NCI-H460 (cell line): ENCODE results near the gene EPB41L4A. TPM values are rescaled to one million over a fixed set of nuclear protein-coding genes. Genes with fewer than 3 reads are reported as not detected.
"Not testable (repeated sequence)": the region's sequence is repeated elsewhere in the genome, so short reads cannot be mapped to it uniquely, and the experiment has no call there.

Experiments
- DNase-seq: peaks from one replicate; pipeline ENCODE4 v3.0.0-alpha.2; 2016; ENCODE audit warnings: low read depth; ENCODE audit errors: extremely low read depth
- total RNA-seq: library from RNA; depleted of rRNA; stranded (reverse); fragments of >200 nt; shearing (Covaris generic); gene quantifications from 2 replicates; pipeline ENCODE4 v1.2.3, GENCODE V29; 2014

EPB41L4A gene
- total RNA-seq, 1 experiment from 2014 or later: 0.10 TPM

DNA sequence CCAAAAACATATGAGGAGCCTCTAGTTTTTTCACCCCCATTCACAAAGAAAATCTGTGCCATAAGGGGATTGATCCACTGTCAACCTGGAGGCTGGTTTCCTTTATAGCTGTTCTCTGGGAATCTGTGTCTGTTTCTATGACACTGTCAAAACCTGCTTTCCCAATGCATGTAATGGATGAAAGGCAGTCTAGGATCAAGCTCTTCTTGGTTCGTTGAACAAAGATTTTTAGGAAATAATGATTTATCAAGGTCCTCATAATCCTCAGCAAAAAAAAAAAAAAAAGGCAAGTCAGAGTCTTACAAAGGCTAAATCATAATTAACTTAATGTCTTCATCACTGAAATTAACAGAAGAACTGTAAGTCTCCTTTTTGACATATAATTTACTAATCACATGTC is 16.0 kb downstream of the EPB41L4A start:
- DNase-seq: no peak

DNA sequence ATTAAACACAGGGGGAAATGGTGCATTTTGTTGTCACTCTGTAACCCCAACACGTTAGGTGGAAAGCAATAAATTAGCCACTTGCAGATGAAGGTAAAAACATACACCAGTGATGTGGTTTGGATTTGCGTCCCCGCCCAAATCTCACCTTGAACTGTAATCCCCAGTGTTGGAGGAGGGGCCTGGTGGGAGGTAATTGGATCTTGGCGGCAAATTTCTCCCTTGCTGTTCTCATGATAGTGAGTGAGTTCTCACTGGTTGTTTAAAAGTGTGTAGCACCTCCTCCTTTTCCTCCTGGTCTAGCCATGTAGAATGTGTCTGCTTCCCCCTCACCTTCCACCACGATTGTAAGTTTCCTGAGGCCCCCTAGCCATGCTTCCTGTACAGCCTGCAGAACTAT is 17.2 kb downstream of the EPB41L4A start:
- DNase-seq: no peak

DNA sequence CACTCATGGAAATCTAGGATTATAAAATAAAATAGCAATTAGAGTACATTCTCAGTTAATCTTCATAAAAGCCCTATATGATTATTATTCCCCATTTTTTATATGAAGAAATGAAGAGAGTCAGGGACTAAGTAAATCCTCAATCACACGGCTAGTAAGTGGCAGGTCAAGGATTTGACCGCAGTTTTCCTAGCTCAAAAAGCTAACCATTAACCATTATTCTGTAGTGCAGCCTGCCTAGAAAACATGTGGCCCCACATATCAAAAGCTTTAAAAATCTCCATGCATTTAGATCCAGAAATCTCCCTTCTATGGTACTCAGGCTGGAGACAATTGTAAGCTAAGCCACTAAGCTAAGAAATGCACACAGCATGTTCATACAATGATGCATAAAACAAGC is 21.4 kb downstream of the EPB41L4A start:
- DNase-seq: no peak

DNA sequence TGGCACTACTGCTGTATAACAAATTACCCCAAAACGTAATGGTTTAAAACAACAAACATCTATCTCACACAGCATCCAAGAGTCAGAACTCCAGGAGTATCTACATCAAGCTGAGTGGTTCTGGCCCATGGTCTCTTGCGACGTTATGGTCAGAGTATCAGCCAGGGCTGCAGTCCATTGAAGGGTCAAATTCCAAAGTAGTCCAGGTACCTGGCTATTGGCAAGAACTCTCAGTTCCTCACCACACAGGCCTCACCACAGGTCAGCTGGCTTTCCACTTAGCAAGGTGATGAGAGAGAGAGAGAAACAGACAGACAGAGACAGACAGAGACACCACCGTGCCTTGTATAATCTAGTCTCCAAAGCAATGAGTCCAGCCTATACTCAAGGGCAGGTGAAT is 22.6 kb downstream of the EPB41L4A start:
- no peak for DNase-seq

DNA sequence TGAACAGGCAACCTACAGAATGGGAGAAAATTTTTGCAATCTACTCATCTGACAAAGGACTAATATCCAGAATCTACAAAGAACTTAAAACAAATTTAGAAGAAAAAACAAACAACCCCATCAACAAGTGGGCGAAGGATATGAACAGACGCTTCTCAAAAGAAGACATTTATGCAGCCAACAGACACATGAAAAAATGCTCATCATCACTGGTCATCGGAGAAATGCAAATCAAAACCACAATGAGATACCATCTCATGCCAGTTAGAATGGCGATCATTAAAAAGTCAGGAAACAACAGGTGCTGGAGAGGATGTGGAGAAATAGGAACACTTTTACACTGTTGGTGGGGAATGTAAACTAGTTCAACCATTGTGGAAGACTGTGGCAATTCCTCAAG is 23.8 kb downstream of the EPB41L4A start:
- not testable (repeated sequence) for DNase-seq

DNA sequence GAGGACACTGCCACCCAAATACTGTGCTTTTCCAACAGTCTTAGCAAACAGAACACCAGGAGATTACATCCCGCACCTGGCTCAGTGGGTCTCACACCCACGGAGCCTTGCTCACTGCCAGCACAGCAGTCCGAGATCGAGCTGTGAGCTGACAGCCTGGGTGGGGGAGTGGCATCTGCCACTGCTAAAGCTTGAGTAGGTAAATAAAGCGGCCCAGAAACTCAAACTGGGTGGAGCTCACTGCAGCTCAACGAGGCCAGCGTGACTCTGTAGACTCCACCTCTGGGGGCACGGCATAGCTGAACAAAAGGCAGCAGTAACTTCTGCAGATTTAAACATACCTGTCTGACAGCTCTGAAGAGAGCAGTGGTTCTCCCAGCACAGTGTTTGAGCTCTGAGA is 28.8 kb downstream of the EPB41L4A start:
- no peak for DNase-seq

DNA sequence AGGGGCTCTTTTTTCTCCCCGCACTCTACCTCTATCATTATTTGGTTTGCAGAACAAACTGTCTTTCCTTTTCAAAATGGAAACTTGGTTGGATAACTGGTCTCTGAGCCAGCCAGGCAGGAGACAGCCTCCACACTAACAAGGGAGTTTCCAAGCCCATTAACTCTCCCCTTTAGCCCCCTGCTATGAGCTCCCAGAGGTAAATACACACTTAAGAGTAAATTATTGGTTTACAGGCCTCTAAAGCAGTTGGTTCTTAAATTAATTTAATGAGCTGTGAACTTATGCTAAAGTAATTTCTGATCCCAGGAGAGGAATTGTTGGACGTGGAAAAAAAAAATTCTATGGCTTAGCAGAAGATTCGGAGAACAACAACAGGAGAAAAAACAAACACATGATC is 30.3 kb downstream of the EPB41L4A start:
- no peak for DNase-seq

DNA sequence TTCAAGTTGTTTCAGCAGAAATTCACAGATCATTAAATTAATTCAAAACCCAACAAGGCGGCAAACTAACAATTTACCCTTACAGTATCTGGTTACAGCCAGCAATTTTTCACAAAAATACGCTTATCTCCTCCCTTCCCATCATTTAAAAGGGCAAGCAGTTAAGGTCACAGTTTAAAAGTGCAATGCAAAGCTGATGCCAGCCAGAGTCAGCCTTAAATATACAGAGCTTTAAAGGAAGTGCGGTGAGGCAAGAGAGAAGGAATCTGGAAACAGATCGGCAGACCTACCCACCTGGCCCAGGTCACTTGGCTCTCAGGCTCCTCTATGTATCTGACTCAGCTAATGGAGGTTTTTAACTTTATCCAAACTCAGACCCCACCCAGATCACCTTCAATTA is 31.0 kb downstream of the EPB41L4A start:
- DNase-seq: no peak

DNA sequence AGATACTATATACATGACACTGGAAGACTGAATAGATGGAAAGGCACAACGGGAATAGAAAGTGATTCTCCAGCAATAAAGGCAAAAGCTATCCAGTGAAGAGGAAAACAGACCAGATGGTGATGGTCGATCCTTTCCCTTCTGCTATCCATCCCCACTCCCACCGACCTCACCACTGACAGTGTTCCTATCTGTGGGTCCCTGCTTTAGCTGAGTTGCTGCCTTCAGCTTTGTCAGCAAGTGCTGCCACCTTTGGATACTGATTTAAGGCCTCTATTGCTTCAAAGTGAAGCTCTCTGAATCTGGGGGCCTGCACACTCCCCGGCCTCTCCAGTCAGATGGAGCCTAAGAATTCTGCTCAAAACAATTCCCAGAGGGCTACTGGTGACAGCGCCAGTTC is 32.3 kb downstream of the EPB41L4A start:
- DNase-seq: no peak

DNA sequence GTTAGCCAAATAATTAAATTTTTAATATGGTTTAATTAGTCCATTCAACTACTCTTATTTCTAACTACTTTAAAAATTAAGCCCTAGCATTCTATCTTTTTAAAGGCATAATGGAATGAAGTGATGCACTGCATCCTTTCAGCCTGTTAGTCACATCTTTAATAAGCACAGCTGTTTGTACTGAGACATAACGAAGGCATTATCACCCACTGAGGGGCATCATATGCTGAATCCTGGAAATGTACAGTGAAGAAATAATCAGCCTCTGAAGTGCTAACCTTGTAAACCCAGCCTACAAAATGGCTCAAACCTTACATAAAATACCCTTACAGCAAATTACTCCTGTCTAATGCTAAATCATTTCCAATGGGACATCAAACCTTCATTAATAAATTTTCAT is 33.1 kb downstream of the EPB41L4A start:
- no peak for DNase-seq

DNA sequence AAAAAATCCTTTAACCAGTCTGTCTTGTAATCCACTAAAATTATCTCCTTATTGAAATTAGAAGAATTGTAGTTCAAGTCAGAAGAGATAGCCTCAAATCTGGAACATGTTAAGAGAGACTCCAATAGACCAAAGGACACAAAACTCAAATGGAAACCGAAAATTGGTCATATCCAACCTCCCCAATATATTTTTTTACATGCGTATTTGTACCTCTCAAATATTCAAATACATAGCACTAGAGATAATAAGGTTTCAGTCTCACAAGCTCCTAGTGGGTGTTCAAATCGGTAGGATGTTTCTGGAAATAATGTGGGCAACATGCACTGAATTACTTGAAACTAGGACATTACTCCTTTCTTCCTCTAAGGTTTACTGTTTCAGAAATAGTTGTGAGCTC is 33.5 kb downstream of the EPB41L4A start:
- DNase-seq: no peak

DNA sequence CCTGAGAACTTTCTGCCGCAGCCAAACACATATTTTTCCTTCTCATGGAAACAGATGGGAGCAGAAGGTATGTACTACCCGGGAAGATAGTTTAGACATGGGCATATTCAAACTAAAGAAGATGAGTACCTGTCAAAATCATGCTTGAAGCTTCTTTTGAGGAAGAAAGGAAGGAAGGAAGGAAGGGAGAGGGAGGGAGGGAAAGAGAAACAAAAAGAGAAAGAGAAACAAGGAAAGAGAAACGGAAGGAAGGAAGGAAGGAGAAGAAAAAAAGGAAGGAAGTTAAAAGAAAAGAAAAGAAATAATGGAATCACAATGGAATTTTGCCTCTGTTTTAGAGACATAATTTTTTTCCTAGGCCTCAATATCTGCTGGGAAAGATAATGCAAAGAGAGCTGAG is 34.6 kb downstream of the EPB41L4A start:
- no peak for DNase-seq

DNA sequence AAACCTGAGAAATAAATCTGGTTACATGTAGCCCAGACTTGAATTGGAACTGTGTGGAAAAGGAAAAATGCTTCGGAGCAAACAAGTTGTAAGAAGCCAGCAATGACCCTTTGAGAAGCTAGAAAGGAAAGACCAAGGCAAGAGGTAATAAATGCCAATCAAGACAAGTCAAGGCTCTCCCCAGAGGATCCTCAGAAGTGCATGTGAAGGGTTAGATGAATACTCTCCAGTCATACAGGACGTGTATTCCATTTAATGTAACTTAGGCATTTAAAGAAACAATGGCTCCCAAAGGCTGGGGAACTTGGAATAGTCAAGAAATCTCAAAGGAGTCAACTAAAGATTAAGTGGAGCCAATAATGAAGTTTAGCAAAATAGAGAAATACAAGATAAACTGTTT is 36.2 kb downstream of the EPB41L4A start:
- no peak for DNase-seq

DNA sequence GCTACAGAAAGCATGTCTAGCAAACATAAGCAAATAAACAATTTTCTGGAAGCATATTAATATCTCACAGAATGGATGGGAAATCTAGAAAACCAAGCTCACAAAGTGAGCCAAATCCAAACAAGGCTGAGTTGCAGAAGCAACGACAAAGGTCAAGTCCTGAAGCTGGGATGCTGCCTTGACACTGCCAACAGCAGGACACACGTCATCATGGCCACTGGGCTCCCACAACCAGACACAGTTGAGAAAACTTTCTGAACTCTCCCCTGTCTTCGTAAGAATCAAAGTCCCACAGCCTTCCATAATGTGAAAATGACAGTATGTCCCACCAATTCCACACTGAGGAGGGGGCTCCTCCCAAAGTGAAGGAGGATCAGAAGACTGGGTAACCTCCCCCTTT is 37.6 kb downstream of the EPB41L4A start:
- DNase-seq: no peak

DNA sequence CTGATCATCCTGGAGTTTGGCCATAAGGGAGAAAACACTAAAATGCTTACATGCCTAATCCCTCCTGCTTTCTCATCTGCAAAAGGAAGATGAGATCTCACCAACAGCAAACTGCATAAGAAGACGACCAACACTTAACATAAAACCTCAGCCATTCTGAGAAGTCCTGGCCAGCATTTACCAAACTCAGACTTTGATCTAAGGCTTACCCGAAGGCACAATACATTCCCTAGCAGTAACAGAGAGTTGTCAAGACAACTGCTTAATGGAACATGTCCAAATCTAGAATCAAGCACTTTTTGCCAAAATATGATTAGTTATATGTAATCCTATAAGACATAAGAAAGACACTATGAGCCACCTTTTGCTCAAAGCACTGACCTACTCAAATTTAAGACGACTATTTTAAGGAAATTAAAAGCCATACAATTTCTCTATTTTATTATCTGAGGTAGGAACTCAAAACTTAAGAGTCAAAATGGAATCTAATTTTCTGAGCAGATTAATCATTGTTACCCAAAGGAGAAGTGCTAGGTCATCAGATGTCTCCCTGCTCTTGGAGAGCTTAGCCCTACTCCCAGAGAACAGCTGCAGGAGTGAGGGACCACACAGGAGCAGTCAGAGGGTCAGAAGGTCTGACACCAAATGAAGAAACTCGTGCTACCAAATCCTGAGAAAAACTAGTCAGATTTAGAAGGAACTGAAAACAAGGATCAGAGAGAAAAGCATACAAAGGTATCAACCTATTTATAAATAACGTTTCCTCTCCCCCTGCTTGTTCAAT is 39.3 kb downstream of the EPB41L4A start:
- no peak for DNase-seq

DNA sequence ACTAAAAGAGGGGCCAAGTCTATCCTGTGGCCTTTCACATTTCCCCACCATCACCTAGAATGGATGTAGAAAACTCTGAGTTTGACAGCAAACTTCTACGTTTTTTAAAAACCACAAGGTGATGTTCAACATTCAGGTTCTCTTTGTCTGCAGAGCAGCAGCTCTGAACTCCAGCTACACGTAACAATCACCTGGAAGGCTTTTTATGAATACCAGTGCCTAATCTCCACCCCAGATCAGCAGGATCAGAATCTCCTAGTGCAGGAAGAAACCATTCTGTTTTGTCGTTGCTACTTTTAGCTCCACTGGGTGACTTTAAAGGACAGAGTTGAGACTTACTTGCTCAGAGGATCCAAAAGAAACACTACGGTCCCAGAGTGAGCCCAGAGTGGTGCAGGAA is 44.3 kb downstream of the EPB41L4A start:
- no peak for DNase-seq

DNA sequence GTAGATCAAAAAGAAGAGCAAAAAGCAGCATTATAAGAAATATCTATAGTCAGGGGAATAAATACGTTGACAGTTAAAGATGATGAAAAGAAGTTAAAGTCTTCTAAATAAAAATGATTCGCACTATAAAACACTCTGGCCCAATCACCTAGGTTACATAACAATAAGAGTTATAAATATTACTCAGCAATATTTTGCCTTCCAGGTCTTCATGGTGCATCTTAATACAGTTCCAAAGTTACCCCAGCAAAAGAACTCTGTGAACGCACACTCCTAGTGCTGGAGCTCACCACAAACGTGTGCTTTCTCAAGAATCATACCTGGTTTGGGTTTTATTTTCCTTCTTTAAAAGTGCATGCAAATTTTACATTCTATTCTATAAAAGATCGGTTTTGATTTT is 44.7 kb downstream of the EPB41L4A start:
- DNase-seq: no peak

DNA sequence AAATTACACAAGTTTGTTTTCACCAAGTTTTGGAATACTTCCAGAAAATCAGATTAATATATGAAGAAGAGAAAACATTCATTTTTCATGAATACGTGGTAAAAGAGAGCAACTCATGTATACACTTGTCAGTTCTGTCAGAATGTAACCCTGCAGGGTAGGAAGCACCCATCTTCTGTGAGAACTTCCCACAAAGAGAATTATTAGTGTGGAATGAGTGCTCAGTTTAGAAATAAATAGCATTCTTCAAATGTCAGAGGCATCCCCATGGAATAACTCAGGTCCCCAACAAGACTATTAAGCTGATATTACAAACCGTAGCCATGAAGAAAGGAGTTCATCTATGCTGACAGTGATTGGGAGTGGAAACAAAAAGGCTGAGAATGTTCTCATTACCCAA is 45.2 kb downstream of the EPB41L4A start:
- no peak for DNase-seq

DNA sequence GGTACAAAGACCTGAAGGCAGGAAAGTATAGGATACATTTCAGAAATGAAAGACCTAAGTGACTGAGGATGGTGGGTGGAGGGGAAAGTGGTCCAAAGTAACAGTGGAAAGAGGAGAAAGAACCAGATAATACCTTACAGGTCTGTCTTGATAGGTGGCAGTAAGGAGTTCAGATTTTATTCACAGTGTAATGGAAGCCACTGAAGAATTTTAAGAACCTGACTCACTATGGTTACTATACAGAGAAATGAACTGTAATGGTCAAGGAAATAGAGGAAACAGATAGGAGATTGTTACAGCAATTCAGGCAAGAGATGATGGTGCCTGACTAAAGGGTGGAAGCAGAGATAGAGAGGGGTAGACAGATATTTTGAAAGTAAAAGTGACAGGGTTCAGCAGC is 46.5 kb downstream of the EPB41L4A start:
- DNase-seq: no peak

DNA sequence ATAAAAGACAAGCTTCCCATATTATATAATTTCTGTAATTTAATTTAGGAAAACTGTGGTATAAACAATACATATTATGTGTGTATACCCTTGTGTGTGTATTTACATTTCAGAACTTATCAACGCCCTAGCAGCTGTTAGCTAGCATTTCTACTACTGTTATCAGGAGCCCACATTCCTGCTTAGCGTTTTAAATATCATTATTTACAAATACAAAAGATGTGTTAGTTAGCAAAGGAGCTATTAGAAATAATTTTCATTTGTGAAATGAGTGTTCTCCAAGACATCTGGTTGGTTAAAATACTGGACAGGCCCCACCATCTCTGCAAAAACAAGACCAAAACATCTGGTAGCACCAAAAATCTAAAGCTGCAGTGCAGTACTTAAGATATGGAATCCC is 48.0 kb downstream of the EPB41L4A start:
- DNase-seq: no peak

DNA sequence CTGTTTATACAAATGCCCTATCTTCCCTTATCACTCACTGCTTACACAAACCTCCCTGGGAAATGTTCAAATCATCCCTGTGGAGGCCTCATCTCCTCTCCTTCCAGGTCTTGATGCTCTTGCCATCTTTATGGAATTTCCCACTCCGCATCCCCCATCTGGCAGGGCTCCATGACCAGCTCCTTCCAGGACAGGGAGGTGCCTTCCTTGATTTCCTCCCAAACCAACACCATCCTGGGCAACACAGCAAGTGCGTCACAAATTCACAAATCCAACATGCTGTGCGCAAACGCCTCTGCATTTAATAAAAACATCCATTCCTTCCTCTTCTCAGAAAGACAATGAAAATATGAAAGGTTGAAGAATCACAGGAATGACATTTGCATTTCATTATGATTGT is 51.7 kb downstream of the EPB41L4A start:
- no peak for DNase-seq

DNA sequence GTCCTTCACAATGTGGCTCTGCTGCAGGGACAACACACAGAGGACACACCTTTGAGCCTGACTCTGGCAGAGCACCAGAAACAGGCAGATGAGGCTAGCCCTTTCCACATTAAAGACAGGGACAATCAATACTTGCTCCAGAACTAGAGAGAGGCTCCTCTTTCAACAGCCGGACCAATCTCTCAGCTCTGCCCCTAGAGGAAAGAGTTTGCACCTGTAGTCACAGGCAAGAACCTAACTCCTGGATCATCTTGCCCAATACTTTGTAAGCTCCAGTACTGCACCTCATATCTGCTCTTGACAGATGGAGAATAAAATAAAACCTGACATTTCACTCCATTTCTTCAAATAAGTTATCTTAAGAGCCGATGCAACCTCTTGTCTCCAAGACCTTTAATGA is 52.1 kb downstream of the EPB41L4A start:
- DNase-seq: no peak

DNA sequence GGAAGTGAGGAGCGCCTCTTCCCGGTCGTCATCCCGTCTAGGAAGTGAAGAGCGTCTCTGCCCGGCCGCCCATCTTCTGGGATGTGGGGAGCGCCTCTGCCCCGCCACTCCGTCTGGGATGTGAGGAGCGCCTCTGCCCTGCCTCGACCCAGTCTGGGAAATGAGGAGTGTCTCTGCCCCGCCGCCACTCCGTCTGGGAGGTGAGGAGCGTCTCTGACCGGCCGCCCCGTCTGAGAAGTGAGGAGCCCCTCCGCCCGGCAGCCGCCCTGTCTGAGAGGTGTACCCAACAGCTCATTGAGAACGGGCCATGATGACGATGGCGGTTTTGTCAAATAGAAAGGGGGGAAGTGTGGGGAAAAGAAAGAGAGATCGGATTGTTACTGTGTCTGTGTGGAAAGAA is 58.3 kb downstream of the EPB41L4A start:
- not testable (repeated sequence) for DNase-seq
